Left colon (tissue), 2 donors: Measurements from ENCODE around the gene RPL7A. TPM values are rescaled to one million over a fixed set of nuclear protein-coding genes. Genes with fewer than 3 reads are reported as not detected.
A peak's percentile ranks its signal among the peaks of the same experiment; 100 is the strongest.
"Not testable (repeated sequence)": the region's sequence is repeated elsewhere in the genome, so short reads cannot be mapped to it uniquely, and the experiment has no call there.

ENCODE experiments used
- ATAC-seq: fragments of 200-7000 bp; cut with Tn5 transposase; one replicate; pipeline ENCODE4 v1.9.1; 2020; ENCODE audit warnings: mild to moderate bottlenecking, moderate library complexity
- DNase-seq, 2 donors: peaks; one replicate each; pipeline ENCODE4 v3.0.0-alpha.2; 2020
- intact Hi-C, 2 donors: fragments of 100-400 bp; cut with DNase I in 1 of 2; cut with micrococcal nuclease in 1 of 2; formaldehyde crosslinking; loops; one replicate each; pipeline versions ENCODE4 v1.11.2 to v1.14.0; 2022; cut with DNase I, micrococcal nuclease
- total RNA-seq, 2 donors: library from RNA; stranded (reverse); fragmentation: NEBNext Ultra II Directional; extraction: Animal tissue kit (Norgen Biotek cat#: 25700); gene quantifications; one replicate each; pipeline ENCODE4 v1.2.1, GENCODE V29; 2021
- donor health status: DM: no; HTN: no; CAD: no.
- donor health status: DM: yes; HTN: yes; CAD: no.

The RPL7A gene
- total RNA-seq, 2 donors from 2014 or later, result 1,331 to 1,405 TPM

- no peak for ATAC-seq
Measured at GRCh38 chr9:133377721-133378216, 29.8 kb downstream of the RPL7A start.

GRCh38 chr9:133378408-133378962 is 30.5 kb downstream of the RPL7A start:
- ATAC-seq (no peak), DNase-seq (peak in 1 of 2 donors; percentile 45)
- intact Hi-C loops, result no loop called here

More at GRCh38 chr9:133377721-133378216, 29.8 kb downstream of the RPL7A start:
- intact Hi-C loops, result no loop called here
- no peak for DNase-seq

- intact Hi-C loops, result no loop called here
- no peak for ATAC-seq
- DNase-seq, result no peak
Measured at GRCh38 chr9:133379153-133380086, 31.4 kb downstream of the RPL7A start.

GRCh38 chr9:133380734-133381133 is 32.7 kb downstream of the RPL7A start:
- ATAC-seq, result no peak
- DNase-seq, result no peak
- intact Hi-C loops, result no loop called here

GRCh38 chr9:133382507-133383141 is 34.6 kb downstream of the RPL7A start:
- intact Hi-C loops, result no loop called here
- DNase-seq (no peak), ATAC-seq (no peak)

- ATAC-seq (no peak), DNase-seq (no peak)
- intact Hi-C loops, result no loop called here
Measured at GRCh38 chr9:133383438-133383837, 35.4 kb downstream of the RPL7A start.

- intact Hi-C loops, result no loop called here
- ATAC-seq, result no peak
- no peak for DNase-seq
Measured at GRCh38 chr9:133384736-133385321, 36.8 kb downstream of the RPL7A start.

- DNase-seq, result no peak
- intact Hi-C loops, result no loop called here
- ATAC-seq, result no peak
Measured at GRCh38 chr9:133385452-133385851, 37.4 kb downstream of the RPL7A start.

GRCh38 chr9:133386338-133386737 is 38.3 kb downstream of the RPL7A start:
- ATAC-seq, result no peak
- no peak for DNase-seq
- intact Hi-C loops, result no loop called here

- DNase-seq (no peak), ATAC-seq (no peak)
- intact Hi-C loops, result no loop called here
Measured at GRCh38 chr9:133387680-133388079, 39.7 kb downstream of the RPL7A start.

- intact Hi-C loops, result no loop called here
- no peak for DNase-seq
- no peak for ATAC-seq
Measured at GRCh38 chr9:133389025-133389557, 41.1 kb downstream of the RPL7A start.

GRCh38 chr9:133389562-133389961 is 41.5 kb downstream of the RPL7A start:
- ATAC-seq (no peak), DNase-seq (no peak)
- intact Hi-C loops, result no loop called here

GRCh38 chr9:133390713-133391112 is 42.7 kb downstream of the RPL7A start:
- DNase-seq (no peak), ATAC-seq (no peak)
- intact Hi-C loops, result no loop called here

- ATAC-seq, DNase-seq, intact Hi-C loops: not testable (repeated sequence)
Measured at GRCh38 chr9:133391449-133391848, 43.4 kb downstream of the RPL7A start.

- ATAC-seq, intact Hi-C loops, DNase-seq: not testable (repeated sequence)
Measured at GRCh38 chr9:133392308-133392707, 44.3 kb downstream of the RPL7A start.

- DNase-seq, result no peak
- ATAC-seq, result no peak
- intact Hi-C loops, result no loop called here
Measured at GRCh38 chr9:133393399-133393798, 45.4 kb downstream of the RPL7A start.

GRCh38 chr9:133394687-133395271 is 46.8 kb downstream of the RPL7A start:
- DNase-seq (no peak), ATAC-seq (no peak)
- intact Hi-C loops, result no loop called here

- DNase-seq (no peak), ATAC-seq (peak; percentile 40)
Measured at GRCh38 chr9:133396952-133397351, 48.9 kb downstream of the RPL7A start.

GRCh38 chr9:133397370-133397769 is 49.4 kb downstream of the RPL7A start:
- ATAC-seq (no peak), DNase-seq (no peak)
- intact Hi-C loops, result no loop called here

More at GRCh38 chr9:133396952-133397351, 48.9 kb downstream of the RPL7A start:
- intact Hi-C loops, result no loop called here
